Ishikawa (cell line): ENCODE data around the gene NCK2.

ENCODE experiments used
- CEBPB ChIP-seq: IDR thresholded peaks from 2 replicates; pipeline ENCODE4 v1.6.1; 2012
- CREB1 ChIP-seq: IDR thresholded peaks from 2 replicates; pipeline ENCODE4 v1.6.1; 2012; ENCODE audit warnings: low read depth
- EGR1 ChIP-seq: IDR thresholded peaks from 2 replicates; pipeline ENCODE4 v1.6.1; 2012
- EP300 ChIP-seq: IDR thresholded peaks from 2 replicates; pipeline ENCODE4 v1.6.1; 2012; ENCODE audit warnings: borderline replicate concordance
- FOXM1 ChIP-seq: IDR thresholded peaks from 2 replicates; pipeline ENCODE4 v1.6.1; 2012; ENCODE audit warnings: low read depth, borderline replicate concordance
- MAX ChIP-seq: IDR thresholded peaks from 2 replicates; pipeline ENCODE4 v1.6.1; 2012
- NFIC ChIP-seq: IDR thresholded peaks from 2 replicates; pipeline ENCODE4 v1.6.1; 2012
- RAD21 ChIP-seq: IDR thresholded peaks from 2 replicates; pipeline ENCODE4 v1.6.1; 2012; ENCODE audit warnings: low read depth
- REST ChIP-seq: IDR thresholded peaks from 2 replicates; pipeline ENCODE4 v1.6.1; 2012; ENCODE audit warnings: low read depth, mild to moderate bottlenecking
- TAF1 ChIP-seq: IDR thresholded peaks from 2 replicates; pipeline ENCODE4 v1.6.1; 2012; ENCODE audit warnings: low read depth, mild to moderate bottlenecking
- TCF12 ChIP-seq: IDR thresholded peaks from 2 replicates; pipeline ENCODE4 v1.6.1; 2012; ENCODE audit warnings: low read depth
- TEAD4 ChIP-seq: IDR thresholded peaks from 2 replicates; pipeline ENCODE4 v1.6.1; 2012
- USF1 ChIP-seq: IDR thresholded peaks from 2 replicates; pipeline ENCODE4 v1.6.1; 2012
- YY1 ChIP-seq: IDR thresholded peaks from 2 replicates; pipeline ENCODE4 v1.6.1; 2012; ENCODE audit warnings: low read depth
- ZBTB7A ChIP-seq: IDR thresholded peaks from 2 replicates; pipeline ENCODE4 v1.6.1; 2012; ENCODE audit warnings: low read depth

Gene NCK2

GRCh38 chr2:105828558-105828957, 83.8 kb downstream of the NCK2 start:
- no peak for TF ChIP-seq TEAD4
- no peak for TF ChIP-seq CREB1
- no peak for TF ChIP-seq EP300
- TF ChIP-seq YY1, result no peak

- no peak for TF ChIP-seq REST
- no peak for TF ChIP-seq EP300
- no peak for TF ChIP-seq YY1
- TF ChIP-seq RAD21, result no peak
- no peak for TF ChIP-seq TEAD4
- no peak for TF ChIP-seq MAX
- TF ChIP-seq USF1, result no peak
- TF ChIP-seq NFIC, result no peak
- no peak for TF ChIP-seq CEBPB
- TF ChIP-seq TAF1, result no peak
- no peak for TF ChIP-seq FOXM1
- no peak for TF ChIP-seq EGR1
- no peak for TF ChIP-seq ZBTB7A
- TF ChIP-seq TCF12, result no peak
- no peak for TF ChIP-seq CREB1
Measured at GRCh38 chr2:105834931-105835330, 90.2 kb downstream of the NCK2 start.

GRCh38 chr2:105836341-105836740, 91.6 kb downstream of the NCK2 start:
- TF ChIP-seq EGR1 (no peak), FOXM1 (no peak), CREB1 (no peak), CEBPB (no peak), NFIC (no peak)

GRCh38 chr2:105836840-105837692, 92.4 kb downstream of the NCK2 start:
- TF ChIP-seq CREB1, result no peak
- TF ChIP-seq NFIC, result no peak
- no peak for TF ChIP-seq TCF12
- TF ChIP-seq ZBTB7A, result no peak
- TF ChIP-seq EP300, result no peak
- TF ChIP-seq REST, result no peak
- no peak for TF ChIP-seq CEBPB
- no peak for TF ChIP-seq RAD21
- no peak for TF ChIP-seq TAF1
- no peak for TF ChIP-seq MAX
- TF ChIP-seq FOXM1, result no peak
- no peak for TF ChIP-seq TEAD4
- TF ChIP-seq YY1, result no peak
- no peak for TF ChIP-seq USF1
- TF ChIP-seq EGR1, result no peak

- TF ChIP-seq YY1, result no peak
- no peak for TF ChIP-seq USF1
- no peak for TF ChIP-seq RAD21
- TF ChIP-seq ZBTB7A, result no peak
- no peak for TF ChIP-seq EP300
- TF ChIP-seq EGR1, result no peak
- no peak for TF ChIP-seq REST
- TF ChIP-seq TAF1, result no peak
- no peak for TF ChIP-seq TEAD4
- TF ChIP-seq TCF12, result no peak
- no peak for TF ChIP-seq NFIC
- TF ChIP-seq MAX, result no peak
Measured at GRCh38 chr2:105839793-105840192, 95.1 kb downstream of the NCK2 start.
